K562 (cell line): ENCODE results near the gene IQCK. TPM values are rescaled to one million over a fixed set of nuclear protein-coding genes. Genes with fewer than 3 reads are reported as not detected.

ENCODE experiments used
- ATAC-seq: fragments of 200-7000 bp; cut with Tn5 transposase; 3 replicates; pipeline ENCODE4 v1.9.1; 2020; ENCODE audit warnings: moderate library complexity
- BruUV-seq: library from RNA; stranded (reverse); fragments of 400-500 nt; replicated peaks from 2 replicates; lab custom pipeline; 2021; lab: Mats Ljungman, UMichigan
- CTCF ChIA-PET: fragments of 300-600 bp; formaldehyde crosslinking; extraction: SDS; loops from one replicate; lab custom pipeline; 2021; ENCODE audit warnings: low intra/inter-chr PET ratio; lab: Yijun Ruan, JAX
- POLR2A ChIA-PET: fragments of 300-600, 350-650 bp; sonication (Branson Sonifier 250); formaldehyde crosslinking; extraction: SDS; loops from one replicate; lab custom pipeline; 2021; ENCODE audit warnings: antibody characterized with exemption, inconsistent platforms; lab: Yijun Ruan, JAX
- DNase-seq, 4 experiments: peaks; one replicate each; pipeline versions ENCODE4 v3.0.0 to v3.0.0-alpha.2; 2011 to 2018; ENCODE audit warnings: low spot score in 3 of 4, mixed read lengths in 3 of 4; ENCODE audit errors: extremely low read depth in 1 of 4
- FAIRE-seq: peaks from 2 replicates; lab custom pipeline; 2011; peaks lifted over from hg19 to GRCh38; lab: Jason Lieb, UNC
- H2AFZ ChIP-seq: 2 replicates; pipeline ENCODE4 v1.6.0; 2011; ENCODE audit warnings: low read depth, low read length, control low read depth, inconsistent platforms
- H3K27ac ChIP-seq: fragments of 200-600 bp; 3 replicates; pipeline ENCODE4 v1.8.0; 2011; ENCODE audit warnings: low read depth, mild to moderate bottlenecking, control low read depth, inconsistent platforms, low read length, moderate library complexity, mixed read lengths; ENCODE audit errors: extremely low read depth
- H3K27me3 ChIP-seq, 2 experiments: fragments of 300-600 bp in 1 of 2; 2 replicates in 1 of 2; 3 replicates in 1 of 2; pipeline versions ENCODE4 v1.6.0 to v1.8.0; 2011; ENCODE audit warnings: inconsistent platforms in 2 of 2, low read length in 2 of 2, mild to moderate bottlenecking in 1 of 2, mixed read lengths in 1 of 2, moderate library complexity in 1 of 2; ENCODE audit not compliant: control insufficient read depth in 2 of 2, insufficient read depth in 2 of 2
- H3K36me3 ChIP-seq: fragments of 300-600 bp; 3 replicates; pipeline ENCODE4 v1.8.0; 2011; ENCODE audit warnings: mild to moderate bottlenecking, low read length, inconsistent platforms; ENCODE audit not compliant: control insufficient read depth, insufficient read depth
- H3K4me1 ChIP-seq, 2 experiments: fragments of 200-600 bp in 1 of 2; replicated peaks in 1 of 2; 2 replicates in 1 of 2; 3 replicates in 1 of 2; pipeline versions ENCODE4 v1.5.1 to v1.8.0; 2011; ENCODE audit warnings: inconsistent platforms in 2 of 2, low read length in 2 of 2, mild to moderate bottlenecking in 1 of 2, mixed read lengths in 1 of 2, moderate library complexity in 1 of 2; ENCODE audit not compliant: control insufficient read depth in 2 of 2, insufficient read depth in 2 of 2
- H3K4me2 ChIP-seq: 2 replicates; pipeline ENCODE4 v1.6.1; 2011; ENCODE audit warnings: low read length, control low read depth, inconsistent platforms, mixed read lengths; ENCODE audit not compliant: insufficient read depth
- H3K4me3 ChIP-seq: fragments of 200-600 bp; sonication (generic), shearing (Covaris generic); 2 replicates; pipeline ENCODE4 v1.5.1; 2016; ENCODE audit warnings: control low read depth, inconsistent platforms
- H3K79me2 ChIP-seq: fragments of 200-600 bp; 3 replicates; pipeline ENCODE4 v1.8.0; 2011; ENCODE audit warnings: low read length, inconsistent platforms; ENCODE audit not compliant: control insufficient read depth, insufficient read depth
- H3K9ac ChIP-seq, 2 experiments: 2 replicates each; pipeline versions ENCODE4 v1.6.0 to v1.6.1; 2011; ENCODE audit warnings: low read depth in 2 of 2, low read length in 2 of 2, control low read depth in 1 of 2, inconsistent platforms in 1 of 2, mild to moderate bottlenecking in 1 of 2, mixed read lengths in 1 of 2; ENCODE audit not compliant: insufficient read depth in 1 of 2
- H3K9me1 ChIP-seq: one replicate; pipeline ENCODE4 v1.6.0; 2011; ENCODE audit warnings: inconsistent platforms, mild to moderate bottlenecking, low read length, moderate library complexity; ENCODE audit not compliant: control insufficient read depth, insufficient read depth
- H3K9me3 ChIP-seq: replicated peaks from 2 replicates; pipeline ENCODE4 v1.5.1; 2011; ENCODE audit warnings: low read depth, low read length, inconsistent platforms; ENCODE audit not compliant: control insufficient read depth, insufficient read depth
- H4K20me1 ChIP-seq: replicated peaks from 2 replicates; pipeline ENCODE4 v1.6.1; 2011; ENCODE audit warnings: low read length, inconsistent platforms, mixed read lengths; ENCODE audit not compliant: control insufficient read depth, insufficient read depth
- BCOR ChIP-seq: fragments of 450-650 bp; IDR thresholded peaks from 2 replicates; pipeline ENCODE4 v1.6.1; 2016
- CBFA2T2 ChIP-seq: fragments of 450-650 bp; conservative IDR thresholded peaks from 2 replicates; pipeline ENCODE4 v1.6.1; 2017; ENCODE audit warnings: mild to moderate bottlenecking
- CBX5 ChIP-seq: IDR thresholded peaks from 2 replicates; pipeline ENCODE4 v1.6.1; 2014; ENCODE audit warnings: low read depth, borderline replicate concordance
- HIVEP1 ChIP-seq: fragments of 250-450 bp; sonication (Bioruptor Pico); IDR thresholded peaks from 2 replicates; pipeline ENCODE4 v1.4.0; 2020; ENCODE audit warnings: mild to moderate bottlenecking
- KAT8 ChIP-seq: fragments of 450-650 bp; IDR thresholded peaks from 2 replicates; pipeline ENCODE4 v1.6.1; 2016; ENCODE audit warnings: low read depth, mild to moderate bottlenecking
- MAX ChIP-seq: sonication (generic); formaldehyde crosslinking; IDR thresholded peaks from 2 replicates; pipeline ENCODE4 v1.9.0; 2022; ENCODE audit warnings: mild to moderate bottlenecking, missing genetic modification reagents
- RBM25 ChIP-seq: fragments of 200-400 bp; formaldehyde crosslinking; IDR thresholded peaks from 2 replicates; pipeline ENCODE4 v1.6.1; 2018; ENCODE audit warnings: low read length, low read depth, moderate library complexity; ENCODE audit not compliant: severe bottlenecking
- SETDB1 ChIP-seq: IDR thresholded peaks from one replicate; pipeline ENCODE4 v1.6.1; 2012; ENCODE audit warnings: low read length, control low read depth, inconsistent platforms
- SMARCC2 ChIP-seq: fragments of 450-650 bp; IDR thresholded peaks from 2 replicates; pipeline ENCODE4 v1.6.1; 2017; ENCODE audit warnings: antibody characterized with exemption, moderate library complexity, mild to moderate bottlenecking, low read depth
- TCF7 ChIP-seq: sonication (generic); IDR thresholded peaks from 2 replicates; pipeline ENCODE4 v1.6.1; 2016; ENCODE audit warnings: antibody characterized with exemption, borderline replicate concordance
- ZNF57 ChIP-seq: fragments of 450-650 bp; formaldehyde crosslinking; IDR thresholded peaks from 2 replicates; pipeline ENCODE4 v1.4.0; 2020; ENCODE audit warnings: mild to moderate bottlenecking, moderate library complexity
- ZNF76 ChIP-seq: fragments of 250-450 bp; sonication (Bioruptor Pico); IDR thresholded peaks from 2 replicates; pipeline ENCODE4 v1.4.0; 2020; ENCODE audit warnings: mild to moderate bottlenecking, moderate library complexity, borderline replicate concordance
- WGBS: fragments of 100-300 bp; shearing (Covaris generic); methylation state at CpG from one replicate; pipeline ENCODE4 v1.1.6; 2016; ENCODE audit warnings: low coverage, mixed read lengths; ENCODE audit not compliant: insufficient coverage; ENCODE audit errors: missing lambda C conversion rate; 5-methylcytosine and 5-hydroxymethylcytosine counted together
- in situ Hi-C: fragments of 300-500 bp; cut with MboI; formaldehyde crosslinking; loops from 4 replicates; pipeline ENCODE4 v1.15.0; 2018; ENCODE audit warnings: inconsistent platforms, mixed read lengths
- intact Hi-C: fragments of 100-400 bp; cut with micrococcal nuclease; formaldehyde crosslinking; loops from 2 replicates; pipeline ENCODE4 v1.14.2; 2022
- polyA plus RNA-seq, 8 experiments: library from polyadenylated mRNA; depleted of rRNA in 4 of 8; stranded (reverse) in 5 of 8; unstranded in 3 of 8; fragments of >200 nt; fragmentation: Nextera tagmentation in 2 of 8; fragmentation: Illumina TruSeq in 1 of 8; extraction: Ambion mirVana in 2 of 8; extraction: Trizol in 1 of 8; gene quantifications; 2 replicates each; pipeline versions ENCODE4 v1.2.1 to v1.2.3, GENCODE V29; 2011 to 2014; ENCODE audit warnings: inconsistent platforms in 1 of 8, missing spikeins in 1 of 8
- total RNA-seq, 7 experiments: library from RNA; depleted of rRNA in 6 of 7; stranded (reverse); fragments of >200 nt in 6 of 7; fragmentation: Illumina TruSeq in 2 of 7; extraction: Trizol in 2 of 7; gene quantifications; 2 replicates each; pipeline versions ENCODE4 v1.2.1 to v1.2.3, GENCODE V29; 2011 to 2021; ENCODE audit warnings: low replicate concordance in 1 of 7
- TF ChIP-seq, protein P1 (sequence below): sonication (generic); formaldehyde crosslinking; IDR thresholded peaks from 2 replicates; pipeline ENCODE4 v1.8.0; 2023; ENCODE audit warnings: mild to moderate bottlenecking, missing genetic modification reagents

IQCK gene
- total and polyA plus RNA-seq, 9 of the 15 experiments (the other 6 are each of a cell fraction or from before 2014, with no cell fraction given) = 5.2 to 12.2 (median 7.3) TPM

DNA sequence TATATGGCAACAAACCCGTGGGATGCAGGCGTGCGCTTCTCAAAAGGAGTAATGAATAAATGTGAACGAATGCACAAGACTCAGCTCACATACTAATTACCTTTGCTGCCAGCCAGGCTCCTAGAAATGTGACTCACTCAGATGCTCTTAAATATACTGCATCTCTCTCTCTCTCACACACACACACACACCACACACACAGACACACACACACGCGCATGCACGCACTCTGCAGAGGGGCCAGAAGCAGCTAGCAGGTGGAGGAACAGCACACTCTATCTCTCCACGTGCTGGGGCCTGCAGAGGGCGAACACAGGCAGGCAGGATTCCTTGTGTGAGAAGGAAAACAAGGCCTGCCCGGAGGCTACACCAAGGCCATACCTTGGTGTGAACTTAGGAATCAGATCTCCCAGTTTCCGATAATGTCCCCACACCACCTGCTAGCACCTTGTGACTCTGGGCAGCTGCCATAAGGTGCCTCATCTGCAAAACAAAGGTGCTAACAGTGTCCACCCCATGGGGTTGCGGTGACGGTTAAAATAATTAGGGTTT lies 161.2 kb downstream of the IQCK start:
- Histone ChIP-seq H3K4me1 (peaks cover 0 to 11% of the 10 kb centered on the region in 2 experiments; a peak in 3 of 5 replicates), H3K9ac (no peak overlapping the region), H3K4me2 (no peak overlapping the region), H3K79me2 (no peaks in the 10 kb centered on the region), H3K36me3 (no peaks in the 10 kb centered on the region), H4K20me1 (peaks cover 14% of the 10 kb centered on the region), H3K9me3 (no peaks in the 10 kb centered on the region), H2AFZ (no peak overlapping the region), H3K27me3 (peaks cover 2 to 37% of the 10 kb centered on the region in 2 experiments; a peak in 3 of 5 replicates)
- CTCF ChIA-PET = no interaction called here
- ATAC-seq (no peak), FAIRE-seq (no peak)
- WGBS = 30% methylated on average over 10 of the region's 13 CpGs
- TF ChIP-seq MAX = peak; percentile 50; the same call in 1 of the 2 replicates
- TF ChIP-seq CBX5 = no peak
- no peak for TF ChIP-seq ZNF76 (CRISPR knock-in tag)
- TF ChIP-seq KAT8 = no peak
- TF ChIP-seq SETDB1 = no peak
- TF ChIP-seq, all 486 proteins: peak for 1
- no peaks in the 10 kb centered on the region for H3K9me1 ChIP-seq
- no peak for DNase-seq
- no TSS peak for BruUV-seq
- POLR2A ChIA-PET = interaction anchor here (0.7 kb wide), 2 partner anchors 11 to 13 kb away, joined by 3 read pairs; no protein-coding TSS in a partner anchor
- in situ Hi-C loops = loop anchor here (25.0 kb wide), 1 partner anchor 492 kb away; no protein-coding TSS in a partner anchor
- intact Hi-C loops = no loop called here
- no peak overlapping the region for H3K4me3 ChIP-seq
- no peak overlapping the region for H3K27ac ChIP-seq

GRCh38 chr16:19881028-19881427 lies 163.0 kb downstream of the IQCK start:
- WGBS = 34% methylated on average over 7 of the region's 7 CpGs
- no peak overlapping the region for H3K9ac ChIP-seq
- H3K27me3 ChIP-seq = peaks cover 0 to 32% of the 10 kb centered on the region in 2 experiments; a peak in 3 of 5 replicates
- DNase-seq (no peak), FAIRE-seq (no peak), ATAC-seq (no peak)
- peaks cover 0 to 25% of the 10 kb centered on the region in 2 experiments; a peak in 2 of 5 replicates for H3K4me1 ChIP-seq
- in situ Hi-C loops = loop anchor here (25.0 kb wide), 1 partner anchor 494 kb away; no protein-coding TSS in a partner anchor
- H3K4me3 ChIP-seq = no peak overlapping the region
- no peak overlapping the region for H3K27ac ChIP-seq
- H3K9me1 ChIP-seq = no peaks in the 10 kb centered on the region
- no TSS peak for BruUV-seq
- intact Hi-C loops = loop anchor here (5.0 to 10.0 kb wide), 2 partner anchors 159 to 496 kb away; no protein-coding TSS in a partner anchor
- H3K9me3 ChIP-seq = no peaks in the 10 kb centered on the region
- no peak overlapping the region for H2AFZ ChIP-seq
- H3K4me2 ChIP-seq = no peak overlapping the region
- CTCF ChIA-PET = no interaction called here
- H4K20me1 ChIP-seq = peaks cover 13% of the 10 kb centered on the region
- no peaks in the 10 kb centered on the region for H3K79me2 ChIP-seq
- H3K36me3 ChIP-seq = no peaks in the 10 kb centered on the region
- 0 out of 2 replicates have a peak, but pooled peaks have one; percentile 29 for TF ChIP-seq BCOR
- TF ChIP-seq HIVEP1 = no peak
- no peak for TF ChIP-seq SMARCC2
- TF ChIP-seq RBM25 = peak; percentile 59
- TF ChIP-seq TCF7 = no peak
- TF ChIP-seq ZNF57 = no peak
- no peak for TF ChIP-seq CBFA2T2
- TF ChIP-seq, protein P1, sequence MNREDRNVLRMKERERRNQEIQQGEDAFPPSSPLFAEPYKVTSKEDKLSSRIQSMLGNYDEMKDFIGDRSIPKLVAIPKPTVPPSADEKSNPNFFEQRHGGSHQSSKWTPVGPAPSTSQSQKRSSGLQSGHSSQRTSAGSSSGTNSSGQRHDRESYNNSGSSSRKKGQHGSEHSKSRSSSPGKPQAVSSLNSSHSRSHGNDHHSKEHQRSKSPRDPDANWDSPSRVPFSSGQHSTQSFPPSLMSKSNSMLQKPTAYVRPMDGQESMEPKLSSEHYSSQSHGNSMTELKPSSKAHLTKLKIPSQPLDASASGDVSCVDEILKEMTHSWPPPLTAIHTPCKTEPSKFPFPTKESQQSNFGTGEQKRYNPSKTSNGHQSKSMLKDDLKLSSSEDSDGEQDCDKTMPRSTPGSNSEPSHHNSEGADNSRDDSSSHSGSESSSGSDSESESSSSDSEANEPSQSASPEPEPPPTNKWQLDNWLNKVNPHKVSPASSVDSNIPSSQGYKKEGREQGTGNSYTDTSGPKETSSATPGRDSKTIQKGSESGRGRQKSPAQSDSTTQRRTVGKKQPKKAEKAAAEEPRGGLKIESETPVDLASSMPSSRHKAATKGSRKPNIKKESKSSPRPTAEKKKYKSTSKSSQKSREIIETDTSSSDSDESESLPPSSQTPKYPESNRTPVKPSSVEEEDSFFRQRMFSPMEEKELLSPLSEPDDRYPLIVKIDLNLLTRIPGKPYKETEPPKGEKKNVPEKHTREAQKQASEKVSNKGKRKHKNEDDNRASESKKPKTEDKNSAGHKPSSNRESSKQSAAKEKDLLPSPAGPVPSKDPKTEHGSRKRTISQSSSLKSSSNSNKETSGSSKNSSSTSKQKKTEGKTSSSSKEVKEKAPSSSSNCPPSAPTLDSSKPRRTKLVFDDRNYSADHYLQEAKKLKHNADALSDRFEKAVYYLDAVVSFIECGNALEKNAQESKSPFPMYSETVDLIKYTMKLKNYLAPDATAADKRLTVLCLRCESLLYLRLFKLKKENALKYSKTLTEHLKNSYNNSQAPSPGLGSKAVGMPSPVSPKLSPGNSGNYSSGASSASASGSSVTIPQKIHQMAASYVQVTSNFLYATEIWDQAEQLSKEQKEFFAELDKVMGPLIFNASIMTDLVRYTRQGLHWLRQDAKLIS (CRISPR knock-in tag) = no peak
- POLR2A ChIA-PET = no interaction called here
